NK-92 (cell line): Measurements from ENCODE around the gene PRR29.
"Not testable (repeated sequence)": the region's sequence is repeated elsewhere in the genome, so short reads cannot be mapped to it uniquely, and the experiment has no call there.

Experiments
- DNase-seq: peaks from one replicate; lab custom pipeline; 2025; ENCODE audit not compliant: unreplicated experiment; lab: John Stamatoyannopoulos, UW

Gene PRR29

DNA sequence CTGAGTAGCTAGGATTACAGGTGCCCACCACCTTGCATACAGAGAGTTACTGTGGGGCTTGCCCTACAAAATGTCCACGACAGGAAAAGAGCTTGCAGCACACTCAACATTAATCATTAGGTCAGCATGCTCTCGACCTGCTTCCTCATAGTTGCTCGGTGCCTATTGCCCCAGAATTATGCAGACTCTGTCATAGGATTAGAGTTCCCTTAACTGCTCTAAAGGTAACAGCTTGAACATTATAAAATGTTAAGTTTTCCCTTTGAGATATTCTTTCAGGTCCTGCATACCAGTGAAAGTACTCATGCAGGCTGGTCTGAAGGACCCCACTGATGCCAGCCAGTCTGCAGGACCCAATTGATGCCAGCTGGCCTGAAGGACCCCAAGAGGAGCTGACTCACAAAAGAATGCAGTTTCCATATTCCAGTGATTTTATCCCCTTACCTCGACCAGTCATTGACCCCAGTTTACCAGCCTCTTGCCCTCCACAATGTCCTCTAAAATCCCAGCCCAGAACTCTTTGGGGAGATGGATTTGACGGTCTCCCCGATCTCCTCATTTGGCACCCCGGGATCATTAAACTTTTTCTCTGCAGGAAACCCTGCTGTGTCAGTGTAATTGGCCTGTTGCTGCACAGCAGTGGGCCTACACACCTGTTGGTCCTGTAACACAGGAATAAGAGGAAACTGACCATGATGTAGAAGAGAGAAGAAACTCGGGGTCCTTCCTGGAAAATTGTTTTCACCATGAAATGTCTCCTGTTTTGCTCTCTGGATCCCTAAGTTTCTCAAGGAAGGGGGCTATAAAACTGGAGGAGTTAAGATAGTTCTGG is 11.6 kb downstream of the PRR29 start:
- DNase-seq = no peak

DNA sequence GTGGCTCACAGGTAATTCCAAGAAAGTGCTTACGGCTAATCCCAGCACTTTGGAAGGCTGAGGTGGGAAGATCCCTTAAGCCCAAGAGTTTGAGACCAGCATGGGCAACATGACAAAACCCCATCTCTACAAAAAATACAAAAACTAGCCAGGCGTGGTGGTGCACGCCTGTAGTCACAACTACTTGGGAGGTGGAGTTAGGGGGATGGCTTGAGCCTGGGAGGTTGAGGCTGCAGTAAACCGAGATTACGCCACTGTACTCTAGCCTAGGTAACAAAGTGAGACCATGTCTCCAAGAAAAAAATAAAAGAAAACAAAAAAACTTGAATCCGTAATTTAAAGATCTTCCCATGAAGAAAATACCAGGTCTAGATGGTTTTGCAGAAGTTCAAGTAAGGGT is 17.3 kb downstream of the PRR29 start:
- no peak for DNase-seq

DNA sequence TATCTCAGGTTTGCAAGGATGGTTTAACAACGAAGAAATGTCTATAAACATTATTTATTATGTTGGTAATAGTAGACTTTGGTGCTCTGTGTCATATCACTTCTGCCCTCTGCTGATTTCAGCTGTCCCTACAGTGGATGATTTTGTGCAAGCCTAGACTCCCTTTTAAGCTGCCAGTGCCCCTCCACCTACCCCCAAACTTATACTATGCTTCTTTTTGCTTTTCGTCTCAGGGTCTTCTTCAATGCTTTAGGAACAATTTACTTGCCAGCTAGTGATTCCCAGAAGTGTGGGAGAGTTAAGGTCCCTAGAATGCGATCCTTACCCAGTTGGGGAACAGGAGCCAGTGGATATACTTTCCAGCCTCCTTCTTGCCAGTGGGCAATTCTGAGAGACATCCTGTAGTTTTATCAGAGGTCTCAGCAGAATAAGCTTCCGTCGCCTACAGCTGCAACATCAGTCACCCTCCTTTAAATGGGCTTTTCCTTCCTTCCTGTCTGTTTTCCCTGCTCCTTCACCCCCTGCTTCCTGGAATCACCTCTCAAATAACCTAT is 18.2 kb downstream of the PRR29 start:
- DNase-seq = no peak

DNA sequence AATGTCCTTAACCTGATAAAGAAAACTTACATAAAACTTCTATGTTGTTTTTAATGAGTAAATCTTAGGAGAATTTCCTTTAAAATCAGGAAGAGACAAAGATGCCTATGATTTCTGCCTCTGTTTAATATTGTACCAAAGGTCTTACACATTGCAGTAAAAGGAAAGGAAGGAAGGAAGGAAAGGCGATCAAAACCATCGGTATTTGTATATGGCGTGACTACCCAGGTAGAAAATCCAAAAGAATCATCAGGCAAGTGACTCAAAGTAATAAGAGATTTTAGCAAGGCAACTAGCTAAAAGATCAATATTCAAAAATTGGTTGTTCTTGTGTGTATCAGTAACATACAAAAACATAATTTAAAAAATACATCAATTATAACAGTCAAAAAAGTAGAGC is 18.8 kb downstream of the PRR29 start:
- DNase-seq = no peak

DNA sequence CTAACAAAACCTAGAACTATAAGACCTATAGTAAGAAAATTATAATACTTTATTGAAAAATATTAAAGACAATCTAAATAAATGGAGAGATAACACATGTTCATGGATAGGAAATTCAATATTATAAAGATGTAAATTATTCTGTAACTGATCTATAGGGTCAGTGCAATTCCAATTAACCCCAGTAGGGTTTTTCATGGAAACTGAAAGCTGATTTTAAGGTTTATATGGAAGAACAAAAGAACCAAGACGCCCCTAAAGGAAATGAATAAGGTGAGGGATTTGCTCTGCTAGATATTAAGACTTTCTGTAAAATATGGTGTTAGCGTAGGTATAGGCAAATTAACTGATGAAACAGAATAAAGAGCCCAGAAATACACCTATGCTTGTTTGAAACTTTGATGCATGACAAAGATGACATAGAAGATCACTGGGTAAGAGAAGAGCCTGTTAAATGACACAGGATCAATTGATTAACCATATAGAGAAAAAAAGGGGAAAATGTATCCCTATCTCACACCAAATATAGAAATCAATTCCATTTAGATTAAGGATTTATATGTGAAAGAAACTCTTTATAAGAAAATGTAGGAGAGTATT is 19.3 kb downstream of the PRR29 start:
- no peak for DNase-seq

DNA sequence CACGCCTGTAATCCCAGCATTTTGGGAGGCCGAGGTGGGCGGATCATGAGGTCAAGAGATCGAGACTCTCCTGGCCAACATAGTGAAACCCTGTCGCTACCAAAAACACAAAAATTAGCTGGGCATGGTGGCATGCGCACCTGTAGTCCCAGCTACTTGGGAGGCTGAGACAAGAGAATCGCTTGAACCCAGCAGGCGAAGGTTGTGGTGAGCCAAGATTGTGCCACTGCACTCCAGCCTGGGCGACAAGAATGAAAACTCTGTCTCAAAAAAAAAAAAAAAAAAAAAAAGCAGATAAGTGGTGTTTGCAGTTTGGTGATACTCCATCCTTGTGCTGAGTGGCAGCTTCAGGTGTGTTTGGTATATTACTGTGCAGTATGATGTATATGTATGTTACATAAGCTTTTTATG is 21.4 kb downstream of the PRR29 start:
- not testable (repeated sequence) for DNase-seq

DNA sequence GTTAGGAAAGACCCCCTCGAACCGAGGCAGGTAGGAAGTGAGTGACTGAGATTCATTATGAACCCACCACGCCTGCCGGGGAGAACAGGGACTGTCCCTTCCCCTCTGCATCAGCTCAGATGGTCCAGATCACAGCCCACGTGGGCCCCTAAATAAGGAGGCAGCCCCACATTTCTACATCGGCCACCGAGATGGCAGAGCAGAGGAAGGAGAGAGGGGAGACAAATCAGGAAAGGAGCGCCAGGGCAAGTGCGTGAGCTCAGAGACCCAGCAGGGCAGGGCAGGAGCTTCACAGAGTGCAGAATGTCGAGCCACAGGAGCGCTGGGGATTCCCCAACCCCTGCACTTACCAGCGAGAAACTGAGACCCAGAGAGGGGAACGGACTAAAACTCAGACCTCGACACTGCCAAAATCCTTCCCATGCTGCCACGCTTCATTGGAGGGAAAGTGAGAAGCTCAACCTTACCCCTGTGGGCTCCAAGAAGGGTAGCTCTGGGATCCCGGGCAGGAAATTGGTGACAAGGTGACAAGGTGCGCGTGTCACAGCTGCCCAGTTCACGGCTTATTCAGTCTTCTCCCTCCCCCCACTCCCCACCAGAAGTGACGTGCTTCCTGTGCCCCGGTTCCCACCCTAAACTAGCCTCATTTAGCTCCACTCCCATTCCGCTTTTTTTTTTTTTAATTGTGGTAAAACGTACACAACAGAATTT is 22.1 kb downstream of the PRR29 start, which contains the start of gene ICAM2:
TSS of gene ICAM2 (minus strand) at position 578 of the 711 bp plus-strand sequence. CDS start 13,942 bp downstream, outside the sequence.
- DNase-seq = peak; percentile 63

DNA sequence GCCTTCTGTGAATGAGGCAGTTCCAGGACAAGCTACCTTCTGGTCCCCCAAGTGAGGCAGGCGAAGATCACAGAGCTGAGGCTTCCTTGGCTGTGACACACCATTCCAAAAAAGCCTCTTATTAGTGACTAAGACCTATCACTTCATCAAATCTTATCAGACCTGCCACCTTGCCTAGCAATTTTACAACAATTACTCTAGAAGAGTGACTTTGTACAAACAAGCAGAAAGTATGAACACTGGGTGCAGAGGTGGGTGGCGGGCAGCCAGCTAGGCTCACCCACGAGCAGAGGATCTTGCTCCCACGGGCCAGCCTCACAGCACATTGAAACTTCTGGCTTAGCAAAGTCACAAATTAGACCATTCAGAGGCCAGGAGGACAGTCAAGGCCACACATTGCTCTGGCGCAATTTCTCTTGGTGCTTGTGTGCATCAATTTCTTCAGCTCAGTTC is 24.5 kb downstream of the PRR29 start:
- DNase-seq = no peak

DNA sequence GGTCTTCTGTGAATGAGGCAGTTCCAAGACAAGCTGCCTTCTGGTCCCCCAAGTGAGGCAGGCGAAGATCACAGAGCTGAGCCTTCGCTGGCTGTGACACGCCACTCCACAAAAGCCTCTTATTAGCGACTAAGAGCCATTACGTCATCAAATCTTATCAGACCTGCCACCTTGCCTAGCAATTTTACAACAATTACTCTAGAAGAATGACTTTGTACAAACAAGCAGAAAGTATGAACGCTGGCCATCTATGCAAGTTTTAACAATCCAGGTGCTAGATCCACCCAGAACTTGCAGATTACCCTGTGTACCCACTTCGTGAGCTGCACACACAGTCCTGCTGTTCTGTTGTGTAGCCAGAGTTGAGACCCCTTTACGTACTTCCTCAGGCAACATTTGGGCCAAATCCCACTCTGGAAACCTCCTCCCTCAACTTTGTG is 26.1 kb downstream of the PRR29 start:
- no peak for DNase-seq

DNA sequence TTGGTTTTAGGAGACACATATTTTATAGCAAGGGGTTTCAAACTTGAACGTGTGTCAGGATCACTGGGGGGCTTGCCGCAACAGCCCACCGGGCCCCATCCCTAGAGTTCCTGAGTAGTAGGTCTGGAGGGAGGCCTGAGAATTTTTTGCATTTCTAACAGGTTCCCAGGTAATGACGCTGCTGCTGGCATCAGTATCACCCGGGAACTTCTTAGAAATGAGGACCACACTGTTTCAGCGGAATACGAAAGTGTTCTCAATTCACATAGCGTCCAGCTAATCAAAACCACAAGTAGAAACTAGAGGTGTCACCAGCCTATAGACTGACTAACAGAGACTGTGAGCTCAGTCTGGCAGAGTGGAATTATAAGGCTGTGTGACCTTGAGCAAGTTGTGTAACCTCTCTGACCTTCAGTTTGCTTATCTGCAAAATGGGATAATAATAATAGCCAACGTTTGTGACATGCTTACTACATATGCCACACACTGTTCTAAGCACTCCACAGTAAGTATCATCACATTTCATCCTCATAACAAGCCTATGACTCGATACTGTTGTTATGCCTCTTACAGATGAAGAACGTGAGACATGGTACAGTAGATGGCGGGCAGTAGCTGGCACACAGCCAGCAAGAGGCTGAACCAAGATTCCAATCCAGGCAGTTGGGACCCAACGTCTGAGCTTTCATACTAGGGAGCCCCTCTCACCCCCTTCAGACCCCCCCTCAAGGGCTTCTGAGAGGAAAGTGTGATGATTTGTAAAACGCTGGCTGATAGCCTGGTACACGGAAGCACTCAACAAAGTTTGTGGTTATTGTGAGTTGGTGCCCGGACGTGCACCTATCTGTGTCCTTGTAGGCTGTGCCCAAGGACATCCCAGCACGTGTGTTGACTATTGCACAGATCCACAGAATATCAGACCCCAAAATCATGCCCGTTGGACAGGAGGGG is 26.9 kb downstream of the PRR29 start:
- no peak for DNase-seq

DNA sequence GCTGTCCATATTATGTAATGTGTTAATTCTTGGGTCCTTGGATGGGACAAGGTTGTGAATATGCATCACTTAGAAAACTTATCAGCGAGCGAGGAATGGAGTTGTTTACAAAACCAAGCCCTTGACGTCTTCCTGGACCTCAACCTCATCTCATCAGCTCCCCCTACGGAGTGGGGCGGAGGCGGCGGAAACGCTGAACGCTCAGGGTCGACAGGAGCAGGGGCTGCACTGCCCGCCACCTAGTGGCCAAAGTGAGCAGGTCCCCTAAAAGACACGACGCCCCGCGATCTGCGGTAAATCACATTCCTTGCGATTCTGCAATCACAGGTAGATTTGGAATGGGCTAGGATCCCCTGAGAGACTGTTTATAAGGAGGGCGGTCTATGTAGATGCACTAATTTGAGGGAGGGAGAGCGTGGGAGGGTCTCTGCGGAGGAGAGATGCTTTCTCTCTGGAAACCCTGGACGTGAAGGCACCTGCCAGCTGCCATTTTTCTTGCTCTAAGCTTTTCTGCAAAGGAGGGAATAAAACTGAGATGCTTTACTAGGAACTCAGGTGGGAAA is 27.7 kb downstream of the PRR29 start:
- DNase-seq = peak; percentile 62

DNA sequence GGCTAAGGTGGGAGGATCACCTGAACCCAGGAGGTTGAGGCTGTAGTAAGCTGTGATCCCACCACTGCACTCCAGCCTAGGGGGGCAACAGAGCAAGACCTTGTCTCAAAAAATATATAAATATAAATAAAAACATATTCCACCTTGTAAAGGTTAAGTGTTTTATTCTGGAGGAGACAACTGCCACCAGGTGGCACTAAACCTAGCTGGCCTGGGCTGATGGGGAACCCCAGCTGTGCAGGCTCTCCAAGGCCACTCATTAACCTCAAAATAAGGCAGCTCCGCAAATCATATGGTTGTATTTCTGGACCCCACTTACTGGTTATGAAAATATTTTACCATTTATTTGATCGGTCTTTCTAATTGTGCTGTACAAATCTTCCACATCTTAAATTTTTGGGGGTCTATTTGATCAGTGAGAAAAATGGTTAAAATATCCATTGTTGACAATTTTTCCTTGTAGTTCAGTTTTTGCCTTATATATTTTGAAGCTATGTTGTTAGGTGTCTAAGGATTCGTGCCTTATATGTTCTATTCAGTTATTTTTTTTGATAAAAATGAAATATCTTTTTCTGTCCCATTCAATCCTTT is 30.8 kb downstream of the PRR29 start:
- DNase-seq = peak; percentile 28

DNA sequence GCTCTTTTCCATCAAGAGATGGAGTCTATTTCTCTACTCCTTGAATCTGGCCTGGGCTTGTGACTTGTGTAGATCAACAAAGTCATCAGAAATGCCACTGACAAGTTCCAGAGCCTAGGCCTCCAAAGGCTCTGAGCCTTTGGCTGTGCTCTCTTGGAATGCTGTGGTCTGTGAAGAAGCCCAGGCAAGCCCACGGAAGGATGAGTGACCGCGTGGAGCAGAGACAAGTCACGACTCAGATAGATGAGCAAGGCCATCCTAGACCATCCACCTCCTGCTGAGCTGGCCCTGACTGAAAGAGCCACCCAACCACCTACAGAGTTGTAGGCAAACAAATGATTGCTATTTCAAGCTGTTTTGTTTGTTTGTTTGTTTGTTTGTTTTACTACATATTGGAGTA is 33.9 kb downstream of the PRR29 start:
- no peak for DNase-seq

DNA sequence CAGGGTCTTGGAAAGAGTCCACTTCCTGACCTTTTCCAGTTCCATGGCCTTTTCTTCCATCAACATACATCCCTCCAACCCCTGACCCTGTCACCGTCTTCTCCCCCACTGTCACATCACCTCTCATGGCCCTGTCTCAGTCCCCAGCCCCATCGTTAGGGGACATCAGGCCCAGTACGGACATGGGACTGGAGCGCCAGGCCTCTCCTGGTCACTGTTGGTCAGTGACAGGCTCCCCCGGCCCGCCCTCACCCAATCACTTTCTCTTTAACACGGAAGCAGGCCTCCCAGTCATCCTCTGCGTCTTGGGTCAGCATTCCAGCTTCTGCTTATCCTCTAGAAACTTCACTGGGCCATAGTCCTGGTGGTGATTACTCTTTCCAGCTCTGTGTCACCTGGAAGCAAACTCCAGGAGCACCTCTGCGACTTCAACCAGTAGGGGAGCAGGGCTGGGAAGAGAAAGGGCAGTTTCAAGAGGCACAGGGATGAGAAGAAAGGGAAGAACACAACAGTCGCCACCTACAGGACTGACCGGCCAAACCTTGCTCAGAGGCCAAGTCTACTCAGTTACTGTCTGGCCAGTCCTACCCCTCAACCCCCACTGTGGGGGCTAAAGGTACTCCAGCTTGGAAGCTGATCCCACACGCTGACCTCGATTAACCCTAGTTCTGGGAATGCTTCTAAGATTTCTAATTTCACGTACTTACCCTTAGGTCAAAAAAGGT is 38.2 kb downstream of the PRR29 start:
- DNase-seq = no peak

DNA sequence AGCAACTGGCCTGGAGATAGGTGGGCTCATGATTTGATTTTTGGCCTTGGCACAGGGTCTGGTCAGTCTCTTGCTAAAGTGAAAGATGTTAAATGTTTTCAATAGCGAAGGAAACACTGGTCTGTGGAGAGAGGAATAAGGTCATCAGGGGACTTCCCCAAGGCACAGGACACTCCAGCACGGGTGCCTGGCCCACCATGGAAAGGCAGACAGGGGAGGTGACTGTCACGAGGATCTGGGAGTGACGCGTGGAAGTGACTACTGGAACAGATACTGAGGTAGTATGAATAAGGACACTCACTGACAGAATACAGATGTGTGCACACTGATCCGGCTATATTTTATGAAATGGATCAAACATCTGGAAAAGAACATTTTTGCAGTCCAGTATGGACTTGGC is 39.0 kb downstream of the PRR29 start:
- DNase-seq = no peak

DNA sequence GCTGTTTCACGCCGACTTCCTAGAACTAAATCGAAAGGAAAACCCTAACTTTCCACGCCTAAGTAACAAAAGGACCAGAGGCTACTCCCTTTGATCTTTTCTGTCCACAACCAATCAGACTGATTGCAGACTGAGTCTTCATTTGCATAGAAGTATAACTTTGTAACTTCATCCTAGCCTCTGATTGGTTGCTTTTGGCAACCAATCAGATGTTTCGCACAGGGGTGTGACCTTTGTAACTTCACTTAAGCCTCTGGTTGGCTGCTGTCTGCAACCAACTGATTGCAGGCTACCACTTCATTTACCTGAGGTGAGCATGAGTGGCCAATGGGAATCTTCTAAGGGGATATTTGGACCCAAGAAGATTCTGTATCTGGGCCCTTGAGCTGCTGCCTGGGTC is 39.7 kb downstream of the PRR29 start:
- no peak for DNase-seq

DNA sequence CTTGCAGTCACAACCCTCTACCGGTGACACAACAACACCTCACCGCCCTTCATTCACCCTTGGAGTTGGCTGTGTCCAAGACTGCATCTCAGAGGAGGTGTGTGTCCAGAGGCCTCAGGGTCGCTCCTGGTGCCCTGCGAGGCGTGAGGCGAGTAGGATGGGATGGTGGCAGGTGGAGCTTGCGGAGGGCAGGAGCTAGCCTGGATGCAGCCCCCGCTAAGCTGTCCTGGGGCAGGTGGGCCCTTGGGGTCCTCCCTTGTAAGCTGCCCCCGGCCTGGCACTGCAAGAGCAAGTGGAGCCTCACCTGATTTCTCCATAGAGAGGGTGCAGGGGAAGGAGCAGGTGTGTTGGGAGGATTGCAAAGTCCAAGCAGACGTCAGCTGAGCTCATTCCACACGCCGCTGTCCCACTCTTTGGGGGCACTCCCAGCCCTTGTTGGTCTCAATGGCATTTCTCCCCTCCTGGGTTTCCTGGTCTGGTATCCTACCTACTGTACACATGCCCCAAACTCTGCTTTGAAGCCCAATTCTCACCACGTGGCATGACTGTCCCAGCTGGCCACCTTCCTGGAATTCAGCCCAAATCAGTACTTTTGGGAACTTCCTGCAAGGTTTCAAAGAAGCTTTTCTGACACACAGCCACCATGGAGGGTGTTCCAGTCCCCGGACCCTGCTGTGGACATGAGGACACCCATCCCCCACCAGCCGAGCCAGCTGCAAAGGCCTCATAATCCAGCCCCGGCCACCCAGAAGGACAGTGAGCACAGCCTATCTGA is 40.4 kb downstream of the PRR29 start:
- no peak for DNase-seq

DNA sequence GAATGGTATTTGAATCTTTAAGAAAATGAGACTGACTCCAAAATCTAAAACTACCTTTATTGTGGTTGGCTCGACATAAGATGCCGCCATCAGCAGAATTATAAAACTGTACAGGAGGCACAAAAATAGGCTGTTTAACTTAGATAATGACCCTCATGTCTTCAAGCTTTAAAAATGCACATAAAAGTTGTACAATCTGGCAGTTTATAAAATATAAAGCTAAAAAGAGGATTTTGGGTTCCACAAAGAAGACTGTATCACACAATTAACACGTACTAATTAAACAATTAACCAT is 40.9 kb downstream of the PRR29 start:
- no peak for DNase-seq
